ENCODE measurements around the gene PAX2. TPM values are rescaled to one million over a fixed set of nuclear protein-coding genes. Genes with fewer than 3 reads are reported as not detected.

The PAX2 gene
- total RNA-seq, 4 donors from 2014 or later = not detected

GRCh38 chr10:100781145-100781665, 35.8 kb downstream of the PAX2 start:
- Histone ChIP-seq H3K36me3 (no peaks in the 10 kb centered on the region), H3K4me3 (replicated peaks in 1 of 3) (no peak overlapping the region), H3K9me3 (no peaks in the 10 kb centered on the region), H3K27me3 (no peaks in the 10 kb centered on the region), H3K4me1 (no peaks in the 10 kb centered on the region), H3K27ac (no peak overlapping the region)
- 48 to 55% methylated on average over 11 of the region's 11 CpGs for WGBS, 2 donors
- intact Hi-C loops (cut with DNase I) = no loop called here
- no peak for TF ChIP-seq CTCF (IDR thresholded peaks at IDR 0.05)
- TF ChIP-seq POLR2A (IDR thresholded peaks at IDR 0.05) = no peak
- DNase-seq = no peak

- Histone ChIP-seq H3K27me3 (no peaks in the 10 kb centered on the region), H3K4me3 (replicated peaks in 1 of 3) (no peak overlapping the region), H3K4me1 (no peaks in the 10 kb centered on the region), H3K36me3 (no peaks in the 10 kb centered on the region), H3K27ac (no peak overlapping the region), H3K9me3 (no peaks in the 10 kb centered on the region)
- DNase-seq = no peak
- 85 to 90% methylated on average over 13 of the region's 13 CpGs for WGBS, 2 donors
- TF ChIP-seq CTCF (IDR thresholded peaks at IDR 0.05) = no peak
- TF ChIP-seq POLR2A (IDR thresholded peaks at IDR 0.05) = no peak
- intact Hi-C loops (cut with DNase I) = no loop called here
Measured at GRCh38 chr10:100782461-100783244, 37.3 kb downstream of the PAX2 start.

- Histone ChIP-seq H3K9me3 (no peaks in the 10 kb centered on the region), H3K27ac (no peak overlapping the region), H3K27me3 (no peaks in the 10 kb centered on the region), H3K4me1 (no peaks in the 10 kb centered on the region), H3K4me3 (replicated peaks in 1 of 3) (no peak overlapping the region), H3K36me3 (no peaks in the 10 kb centered on the region)
- WGBS, 2 donors = 76 to 77% methylated on average over 2 to 3 of the region's 3 CpGs
- TF ChIP-seq CTCF (IDR thresholded peaks at IDR 0.05) (no peak), POLR2A (IDR thresholded peaks at IDR 0.05) (no peak)
- intact Hi-C loops (cut with DNase I) = no loop called here
- no peak for DNase-seq
Measured at GRCh38 chr10:100784126-100784525, 38.7 kb downstream of the PAX2 start.

- Histone ChIP-seq H3K27ac (no peak overlapping the region), H3K4me1 (no peaks in the 10 kb centered on the region), H3K36me3 (no peaks in the 10 kb centered on the region), H3K27me3 (no peaks in the 10 kb centered on the region), H3K4me3 (replicated peaks in 1 of 3) (no peak overlapping the region), H3K9me3 (no peaks in the 10 kb centered on the region)
- intact Hi-C loops (cut with DNase I) = no loop called here
- DNase-seq = no peak
- TF ChIP-seq CTCF (IDR thresholded peaks at IDR 0.05) = no peak
- no peak for TF ChIP-seq POLR2A (IDR thresholded peaks at IDR 0.05)
- 91 to 95% methylated on average over 6 of the region's 6 CpGs for WGBS, 2 donors
Measured at GRCh38 chr10:100786591-100786990, 41.2 kb downstream of the PAX2 start.
